NCI-H226 (cell line): Measurements from ENCODE around the gene HAPLN2.
"Not testable (repeated sequence)": the region's sequence is repeated elsewhere in the genome, so short reads cannot be mapped to it uniquely, and the experiment has no call there.

Experiments
- DNase-seq: peaks from one replicate; pipeline ENCODE4 v3.0.0-alpha.2; 2015

HAPLN2 gene

GRCh38 chr1:156618853-156619581, at the start of gene HAPLN2:
HAPLN2 (plus strand) TSS chr1:156619415; CDS start chr1:156623491, 4,076 bp downstream.
- no peak for DNase-seq

GRCh38 chr1:156571261-156571852, 47.9 kb upstream of the HAPLN2 start:
- peak; percentile 66 for DNase-seq

GRCh38 chr1:156571919-156572662, 47.1 kb upstream of the HAPLN2 start, which contains the start of gene IQGAP3:
IQGAP3 (minus strand) TSS chr1:156572565; CDS start chr1:156572529, 36 bp downstream.
- peak; percentile 84 for DNase-seq

- no peak for DNase-seq
Measured at GRCh38 chr1:156572663-156573018, 46.6 kb upstream of the HAPLN2 start.

GRCh38 chr1:156574039-156574633, 45.1 kb upstream of the HAPLN2 start:
- DNase-seq, result no peak

- no peak for DNase-seq
Measured at GRCh38 chr1:156577550-156577949, 41.7 kb upstream of the HAPLN2 start.

- DNase-seq, result no peak
Measured at GRCh38 chr1:156578055-156578454, 41.2 kb upstream of the HAPLN2 start.

GRCh38 chr1:156579472-156579871, 39.7 kb upstream of the HAPLN2 start, which contains the start of gene TTC24:
TTC24 (plus strand) TSS chr1:156579723; CDS start chr1:156581365, 1,642 bp downstream.
- DNase-seq, result no peak

- no peak for DNase-seq
Measured at GRCh38 chr1:156581661-156582387, 37.4 kb upstream of the HAPLN2 start.

- DNase-seq, result no peak
Measured at GRCh38 chr1:156582388-156583017, 36.7 kb upstream of the HAPLN2 start.

- DNase-seq, result peak; percentile 42
Measured at GRCh38 chr1:156583821-156584622, 35.2 kb upstream of the HAPLN2 start.

- no peak for DNase-seq
Measured at GRCh38 chr1:156584813-156585212, 34.4 kb upstream of the HAPLN2 start.

GRCh38 chr1:156586323-156586722, 32.9 kb upstream of the HAPLN2 start:
- no peak for DNase-seq

- no peak for DNase-seq
Measured at GRCh38 chr1:156586892-156587477, 32.2 kb upstream of the HAPLN2 start.

- DNase-seq, result not testable (repeated sequence)
Measured at GRCh38 chr1:156587927-156588326, 31.3 kb upstream of the HAPLN2 start.

GRCh38 chr1:156589546-156589945, 29.7 kb upstream of the HAPLN2 start:
- DNase-seq, result no peak

GRCh38 chr1:156590326-156591180, 28.7 kb upstream of the HAPLN2 start:
- no peak for DNase-seq

GRCh38 chr1:156591181-156591431, 28.1 kb upstream of the HAPLN2 start:
- no peak for DNase-seq

- peak; percentile 72 for DNase-seq
Measured at GRCh38 chr1:156591432-156592157, 27.6 kb upstream of the HAPLN2 start, which contains the start of gene NAXE. NAXE (plus strand) TSS chr1:156591776; CDS start chr1:156591805, 29 bp downstream.
